ENCODE data around the gene SMIM8.
"Not testable (repeated sequence)": the region's sequence is repeated elsewhere in the genome, so short reads cannot be mapped to it uniquely, and the experiment has no call there.

- TF ChIP-seq POLR2A (IDR thresholded peaks at IDR 0.05; ENCODE audit: low read length); GATA1 (IDR thresholded peaks at IDR 0.05; ENCODE audit: low read depth, low read length): not testable (repeated sequence)
Observed at GRCh38 chr6:87301277-87301676, 21.1 kb upstream of the SMIM8 start.

Data from erythroblast (primary cell).